Hepatic stellate cell (primary cell): ENCODE results near the gene GRAPL.
"Not testable (repeated sequence)": the region's sequence is repeated elsewhere in the genome, so short reads cannot be mapped to it uniquely, and the experiment has no call there.

ENCODE experiments used
- DNase-seq: peaks from one replicate; pipeline ENCODE4 v3.0.0; 2011; ENCODE audit warnings: low spot score

GRAPL gene

DNA sequence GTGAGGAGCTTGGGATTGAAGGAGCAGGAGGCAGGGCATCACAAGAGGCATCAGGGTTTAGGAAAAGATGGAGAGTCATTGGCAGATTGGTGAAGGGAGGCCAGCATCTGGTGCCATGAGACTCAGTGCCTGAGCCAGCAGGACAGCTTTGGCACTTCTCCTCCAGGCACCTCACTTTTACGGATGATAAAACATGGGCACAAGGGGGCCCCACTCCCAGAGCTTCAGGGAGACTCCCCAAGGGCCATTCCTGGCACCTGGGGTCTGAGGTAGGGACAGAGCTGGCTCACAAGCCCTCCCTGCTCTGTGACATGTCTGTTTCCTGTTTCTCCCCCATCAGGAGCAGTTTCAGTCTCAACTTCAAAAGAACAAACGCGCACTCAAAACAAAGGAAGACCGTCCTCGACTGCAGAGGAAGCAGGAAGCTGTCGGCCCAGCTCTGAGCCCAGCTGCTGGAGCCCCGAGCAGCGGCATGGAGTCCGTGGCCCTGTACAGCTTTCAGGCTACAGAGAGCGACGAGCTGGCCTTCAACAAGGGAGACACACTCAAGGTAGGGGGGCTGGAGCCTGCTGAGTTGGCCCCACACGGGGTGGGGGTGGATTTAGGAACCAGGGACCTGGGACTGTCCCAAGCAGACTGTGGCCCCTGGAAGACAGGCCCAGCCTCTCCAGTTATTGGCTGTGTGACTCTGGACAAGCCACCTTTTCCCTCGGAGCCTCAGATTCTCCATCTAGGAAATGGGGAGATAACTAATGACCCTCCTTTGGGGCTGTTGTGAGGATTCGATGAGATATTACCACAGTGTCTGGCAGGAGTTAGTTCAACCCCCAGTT lies at the start of gene GRAPL:
Gene GRAPL, plus strand, starts transcription at position 442 of the 833 bp plus-strand sequence. Its CDS starts 31 bp downstream, at position 473.
- not testable (repeated sequence) for DNase-seq

GRCh38 chr17:19088804-19089685 lies 38.3 kb upstream of the GRAPL start:
- DNase-seq, result not testable (repeated sequence)

GRCh38 chr17:19090058-19090772 lies 37.2 kb upstream of the GRAPL start:
- not testable (repeated sequence) for DNase-seq

- not testable (repeated sequence) for DNase-seq
These were observed 34.4 kb upstream of the GRAPL start for GRCh38 chr17:19092737-19093683.

GRCh38 chr17:19093684-19094438 lies 33.5 kb upstream of the GRAPL start:
- DNase-seq, result not testable (repeated sequence)

GRCh38 chr17:19108517-19108916 lies 18.9 kb upstream of the GRAPL start:
- DNase-seq, result not testable (repeated sequence)

GRCh38 chr17:19110189-19111097 lies 16.9 kb upstream of the GRAPL start:
- DNase-seq, result not testable (repeated sequence)

GRCh38 chr17:19111111-19111711 lies 16.2 kb upstream of the GRAPL start:
- DNase-seq, result not testable (repeated sequence)

- DNase-seq, result not testable (repeated sequence)
These were observed 15.5 kb upstream of the GRAPL start for GRCh38 chr17:19111801-19112458.

DNA sequence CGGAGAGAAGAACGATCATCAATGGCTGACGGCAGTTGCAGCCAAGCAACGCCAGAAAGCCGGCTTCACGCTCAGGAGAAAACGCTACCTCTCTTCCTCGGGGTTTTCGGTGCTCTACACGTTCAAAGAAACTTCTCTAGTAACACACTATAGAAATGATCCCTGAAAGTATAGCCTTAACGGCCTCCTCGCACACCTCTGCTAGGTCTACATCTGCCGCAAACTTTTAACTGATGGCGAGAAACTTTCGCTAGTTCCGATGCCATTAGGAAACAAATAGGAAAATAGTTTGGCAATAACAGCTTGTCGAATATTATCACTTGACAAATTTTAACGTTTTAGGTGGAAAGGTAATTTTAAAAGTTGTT lies 14.9 kb upstream of the GRAPL start:
- DNase-seq, result not testable (repeated sequence)

DNA sequence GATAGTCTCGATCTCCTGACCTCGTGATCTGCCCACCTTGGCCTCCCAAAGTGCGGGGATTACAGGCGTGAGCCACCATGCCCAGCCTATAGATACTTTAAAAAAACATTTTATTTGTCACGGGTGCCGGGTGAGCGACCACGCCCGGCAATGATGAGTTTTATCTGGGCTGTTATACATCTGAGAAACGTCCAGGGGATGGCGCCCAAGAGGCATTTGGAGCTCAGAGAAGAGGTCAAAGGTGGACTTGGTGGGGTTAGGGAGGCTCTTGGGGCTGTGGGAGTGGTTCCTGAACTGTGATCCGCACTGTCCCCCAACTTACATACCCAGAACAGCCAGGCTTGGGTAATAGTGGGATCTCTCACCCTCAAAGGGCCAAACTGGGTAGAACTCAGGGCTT lies 8.7 kb upstream of the GRAPL start:
- DNase-seq, result not testable (repeated sequence)

DNA sequence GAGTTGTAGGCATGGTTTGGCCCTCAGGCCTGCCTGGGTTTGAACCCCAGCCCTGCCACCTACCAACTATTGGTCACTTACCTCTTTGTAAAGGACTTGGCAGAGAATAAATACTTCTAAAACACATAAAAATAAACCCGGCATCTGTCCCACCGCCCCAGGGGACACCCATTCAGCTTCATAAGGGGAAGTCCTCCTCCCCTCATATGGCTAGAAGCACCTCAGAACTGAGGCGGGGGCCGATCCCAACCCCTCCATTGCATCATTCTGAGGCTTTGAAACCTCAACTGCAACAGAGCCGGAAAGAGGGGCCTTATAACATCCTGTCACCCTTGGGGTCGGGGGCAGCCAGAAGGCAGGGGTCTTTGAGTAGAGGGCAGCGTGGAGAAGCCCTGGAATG lies 2.1 kb upstream of the GRAPL start:
- not testable (repeated sequence) for DNase-seq

DNA sequence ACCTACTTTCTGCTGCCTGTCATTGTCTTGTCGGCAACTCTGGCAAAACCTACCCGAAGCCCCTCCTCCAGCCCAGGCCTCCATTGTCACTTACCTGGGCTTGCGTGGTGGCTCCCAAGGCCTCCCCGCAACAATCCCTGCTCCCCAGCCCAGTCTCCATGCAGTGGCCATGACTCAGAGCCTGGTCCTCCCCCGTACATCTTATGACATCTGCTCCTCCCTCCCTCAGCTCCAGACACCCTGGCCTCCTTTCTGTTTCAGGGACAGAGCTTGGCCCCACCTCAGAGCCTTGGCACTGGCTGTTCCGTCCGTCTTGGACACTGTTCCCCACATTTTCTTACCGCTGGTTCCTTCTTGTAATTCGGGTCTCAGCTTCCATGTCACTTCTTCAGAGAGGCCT lies 2.1 kb downstream of the GRAPL start:
- not testable (repeated sequence) for DNase-seq

DNA sequence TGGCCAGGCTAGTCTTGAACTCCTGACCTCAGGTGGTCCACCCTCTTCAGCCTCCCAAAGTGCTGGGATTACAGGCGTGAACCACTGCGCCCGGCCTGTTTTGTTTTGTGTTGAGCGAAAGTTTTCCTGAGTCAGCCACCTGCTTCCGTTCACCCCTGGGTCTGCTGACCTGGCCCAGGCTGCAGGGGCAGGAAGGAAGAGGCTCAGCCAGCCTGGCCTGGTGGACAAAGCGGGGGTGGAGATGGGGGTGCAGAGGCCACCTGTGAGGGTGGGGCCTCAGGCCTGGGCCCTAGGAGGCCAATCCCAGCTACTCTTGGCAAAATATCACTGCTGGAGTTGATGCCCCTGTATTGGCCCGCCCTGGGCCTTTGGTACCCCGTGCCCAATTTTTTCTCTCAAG lies 3.7 kb downstream of the GRAPL start:
- not testable (repeated sequence) for DNase-seq

GRCh38 chr17:19131772-19132171 lies 4.4 kb downstream of the GRAPL start:
- not testable (repeated sequence) for DNase-seq

- not testable (repeated sequence) for DNase-seq
These were observed 6.4 kb downstream of the GRAPL start for GRCh38 chr17:19133793-19134192.

- not testable (repeated sequence) for DNase-seq
These were observed 8.0 kb downstream of the GRAPL start for GRCh38 chr17:19135391-19135790.

GRCh38 chr17:19136138-19136537 lies 8.7 kb downstream of the GRAPL start:
- DNase-seq, result not testable (repeated sequence)
